Keratinocyte (primary cell): Measurements from ENCODE around the gene PRR11. TPM values are rescaled to one million over a fixed set of nuclear protein-coding genes. Genes with fewer than 3 reads are reported as not detected.

Experiments
- DNase-seq: peaks from one replicate; pipeline ENCODE4 v3.0.0-alpha.2; 2011; ENCODE audit warnings: low read depth, missing footprints, low spot score
- FAIRE-seq: peaks from 2 replicates; lab custom pipeline; 2011; peaks lifted over from hg19 to GRCh38; lab: Jason Lieb, UNC
- H2AFZ ChIP-seq: 2 replicates; pipeline ENCODE4 v1.6.0; 2012; ENCODE audit warnings: low read length, control low read depth, inconsistent platforms; ENCODE audit not compliant: control insufficient read depth
- H3K27ac ChIP-seq: 2 replicates; pipeline ENCODE4 v1.5.1; 2011; ENCODE audit warnings: low read length; ENCODE audit not compliant: control insufficient read depth, insufficient read depth
- H3K27me3 ChIP-seq: 3 replicates; pipeline ENCODE4 v1.6.0; 2011; ENCODE audit warnings: low read length; ENCODE audit not compliant: control insufficient read depth, insufficient read depth; ENCODE audit errors: extremely low read depth
- H3K36me3 ChIP-seq, 2 experiments: 2 replicates in 1 of 2; 3 replicates in 1 of 2; pipeline ENCODE4 v1.5.1; 2011; ENCODE audit warnings: low read length in 2 of 2, mild to moderate bottlenecking in 1 of 2; ENCODE audit not compliant: control insufficient read depth in 2 of 2, insufficient read depth in 2 of 2; ENCODE audit errors: extremely low read depth in 1 of 2
- H3K4me1 ChIP-seq: 3 replicates; pipeline ENCODE4 v1.5.1; 2011; ENCODE audit warnings: low read length; ENCODE audit not compliant: control insufficient read depth, insufficient read depth; ENCODE audit errors: extremely low read depth
- H3K4me2 ChIP-seq: 3 replicates; pipeline ENCODE4 v1.6.0; 2011; ENCODE audit warnings: low read depth, low read length; ENCODE audit not compliant: control insufficient read depth, insufficient read depth; ENCODE audit errors: extremely low read depth
- H3K4me3 ChIP-seq, 3 experiments: fragments of 200-600 bp in 1 of 3; sonication (generic) in 1 of 3; 2 replicates in 2 of 3; 3 replicates in 1 of 3; pipeline ENCODE4 v1.5.1; 2011 to 2016; ENCODE audit warnings: low read length in 3 of 3, mild to moderate bottlenecking in 3 of 3, control low read depth in 2 of 3, inconsistent platforms in 1 of 3, low read depth in 1 of 3, mixed read lengths in 1 of 3, mixed run types in 1 of 3, moderate library complexity in 1 of 3; ENCODE audit not compliant: control insufficient read depth in 2 of 3, insufficient read depth in 2 of 3; ENCODE audit errors: extremely low read depth in 1 of 3
- H3K79me2 ChIP-seq: 2 replicates; pipeline ENCODE4 v1.6.0; 2012; ENCODE audit warnings: low read length; ENCODE audit not compliant: control insufficient read depth, insufficient read depth
- H3K9ac ChIP-seq: 3 replicates; pipeline ENCODE4 v1.6.0; 2011; ENCODE audit warnings: low read length; ENCODE audit not compliant: control insufficient read depth, insufficient read depth; ENCODE audit errors: extremely low read depth
- H3K9me1 ChIP-seq: 3 replicates; pipeline ENCODE4 v1.6.0; 2011; ENCODE audit warnings: low read length; ENCODE audit not compliant: control insufficient read depth, insufficient read depth; ENCODE audit errors: extremely low read depth
- H3K9me3 ChIP-seq: 2 replicates; pipeline ENCODE4 v1.5.1; 2012; ENCODE audit warnings: low read depth, low read length; ENCODE audit not compliant: control insufficient read depth
- H4K20me1 ChIP-seq: 3 replicates; pipeline ENCODE4 v1.6.0; 2011; ENCODE audit warnings: low read length; ENCODE audit not compliant: control insufficient read depth, insufficient read depth; ENCODE audit errors: extremely low read depth
- EZH2 ChIP-seq: IDR thresholded peaks from one replicate; pipeline ENCODE4 v1.6.1; 2012; ENCODE audit warnings: inconsistent platforms, mild to moderate bottlenecking, low read length, moderate library complexity
- dilution Hi-C: fragments of 300-500 bp; cut with MboI; formaldehyde crosslinking; loops from one replicate; pipeline ENCODE4 v1.7.0; 2020; ENCODE audit warnings: low sequenced_read_pairs; ENCODE audit not compliant: extremely low pct_ligation_motif_present
- polyA plus RNA-seq, 5 experiments: library from polyadenylated mRNA; depleted of rRNA in 3 of 5; stranded (reverse) in 3 of 5; stranded (forward) in 1 of 5; unstranded in 1 of 5; fragments of >200 nt; gene quantifications; 1 replicate in 1 of 5; 2 replicates in 3 of 5; 3 replicates in 1 of 5; pipeline versions ENCODE4 v1.2.1 to v1.2.3, GENCODE V29; 2011 to 2012; ENCODE audit warnings: missing spikeins in 2 of 5, low read depth in 1 of 5, low replicate concordance in 1 of 5
- TF ChIP-seq, protein P1 (sequence below), 3 experiments: IDR thresholded peaks in 1 of 3; conservative IDR thresholded peaks in 1 of 3; optimal IDR thresholded peaks in 1 of 3; 2 replicates in 2 of 3; 3 replicates in 1 of 3; pipeline versions ENCODE3 to v1.5.1; 2011; ENCODE audit warnings: low read length in 3 of 3, mild to moderate bottlenecking in 3 of 3, moderate library complexity in 2 of 3, control low read depth in 1 of 3, inconsistent platforms in 1 of 3; ENCODE audit not compliant: insufficient read depth in 2 of 3; ENCODE audit errors: extremely low read depth in 1 of 3

The PRR11 gene
- polyA plus RNA-seq, 1 donor (not counting 4 experiments of a cell fraction or from before 2014, with no cell fraction given), result 40.1 TPM

DNA sequence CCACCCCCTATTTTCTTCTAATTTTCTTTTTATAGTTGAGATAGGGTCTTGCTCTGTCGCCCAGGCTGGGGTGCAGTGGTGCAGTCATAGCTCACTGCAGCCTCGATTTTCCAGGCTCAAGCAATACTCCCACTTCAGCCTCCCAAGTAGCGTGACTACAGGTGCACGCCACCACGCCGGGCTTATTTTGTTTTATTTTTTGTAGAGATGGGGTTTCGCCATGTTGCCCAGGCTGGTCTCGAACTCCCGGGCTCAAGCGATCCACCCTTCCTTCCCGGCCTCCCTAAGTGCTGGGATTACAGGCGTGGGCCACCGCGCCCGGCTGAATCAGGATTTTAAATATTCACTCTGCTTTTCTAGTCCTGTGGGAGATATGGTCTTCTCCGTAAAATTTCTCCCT lies 63.8 kb downstream of the PRR11 start:
- no peak overlapping the region for H3K4me2 ChIP-seq
- H2AFZ ChIP-seq, result no peak overlapping the region
- peaks cover 0 to 3% of the 10 kb centered on the region in 2 experiments for H3K36me3 ChIP-seq
- H3K9me1 ChIP-seq, result no peaks in the 10 kb centered on the region
- peaks cover 9% of the 10 kb centered on the region for H3K4me1 ChIP-seq
- no peaks in the 10 kb centered on the region for H3K27me3 ChIP-seq
- DNase-seq (no peak), FAIRE-seq (no peak)
- no peak overlapping the region for H3K27ac ChIP-seq
- no peaks in the 10 kb centered on the region for H3K79me2 ChIP-seq
- no peaks in the 10 kb centered on the region for H3K9me3 ChIP-seq
- H3K4me3 ChIP-seq, result no peak overlapping the region
- H3K9ac ChIP-seq, result no peak overlapping the region
- dilution Hi-C loops, result no loop called here
- no peaks in the 10 kb centered on the region for H4K20me1 ChIP-seq
- TF ChIP-seq, protein P1, sequence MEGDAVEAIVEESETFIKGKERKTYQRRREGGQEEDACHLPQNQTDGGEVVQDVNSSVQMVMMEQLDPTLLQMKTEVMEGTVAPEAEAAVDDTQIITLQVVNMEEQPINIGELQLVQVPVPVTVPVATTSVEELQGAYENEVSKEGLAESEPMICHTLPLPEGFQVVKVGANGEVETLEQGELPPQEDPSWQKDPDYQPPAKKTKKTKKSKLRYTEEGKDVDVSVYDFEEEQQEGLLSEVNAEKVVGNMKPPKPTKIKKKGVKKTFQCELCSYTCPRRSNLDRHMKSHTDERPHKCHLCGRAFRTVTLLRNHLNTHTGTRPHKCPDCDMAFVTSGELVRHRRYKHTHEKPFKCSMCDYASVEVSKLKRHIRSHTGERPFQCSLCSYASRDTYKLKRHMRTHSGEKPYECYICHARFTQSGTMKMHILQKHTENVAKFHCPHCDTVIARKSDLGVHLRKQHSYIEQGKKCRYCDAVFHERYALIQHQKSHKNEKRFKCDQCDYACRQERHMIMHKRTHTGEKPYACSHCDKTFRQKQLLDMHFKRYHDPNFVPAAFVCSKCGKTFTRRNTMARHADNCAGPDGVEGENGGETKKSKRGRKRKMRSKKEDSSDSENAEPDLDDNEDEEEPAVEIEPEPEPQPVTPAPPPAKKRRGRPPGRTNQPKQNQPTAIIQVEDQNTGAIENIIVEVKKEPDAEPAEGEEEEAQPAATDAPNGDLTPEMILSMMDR (optimal IDR thresholded peaks at IDR 0.05 in 1 of 3, IDR thresholded peaks at IDR 0.05 in 1 of 3, conservative IDR thresholded peaks at IDR 0.05 in 1 of 3; ENCODE audit: extremely low read depth in 1 of 3, insufficient read depth in 2 of 3, low read length in 3 of 3), result no peak

DNA sequence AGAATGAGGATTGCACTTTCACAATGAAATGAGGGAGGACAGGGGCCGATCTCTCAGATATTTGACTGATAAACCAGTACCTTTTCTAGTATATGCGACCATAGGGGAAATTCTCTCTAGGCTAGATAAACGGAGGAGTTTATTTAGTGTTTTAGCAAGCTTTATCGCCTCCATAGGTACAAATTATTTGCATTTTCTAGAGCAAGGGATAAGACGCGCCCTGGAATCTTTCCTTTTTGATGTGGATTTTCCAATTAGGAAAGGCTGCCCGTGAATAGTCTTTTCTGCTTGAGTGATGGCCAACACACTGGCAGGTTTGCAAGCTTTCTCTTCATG lies 64.4 kb downstream of the PRR11 start:
- TF ChIP-seq, protein P1 (optimal IDR thresholded peaks at IDR 0.05 in 1 of 3, IDR thresholded peaks at IDR 0.05 in 1 of 3, conservative IDR thresholded peaks at IDR 0.05 in 1 of 3; ENCODE audit: extremely low read depth in 1 of 3, insufficient read depth in 2 of 3, low read length in 3 of 3), result no peak
- TF ChIP-seq EZH2, result no peak
- peaks cover 9% of the 10 kb centered on the region for H3K4me1 ChIP-seq

More for the DNA sequence above, 64.4 kb downstream of the PRR11 start:
- H3K27me3 ChIP-seq, result no peaks in the 10 kb centered on the region
- H3K9me1 ChIP-seq, result no peaks in the 10 kb centered on the region
- FAIRE-seq (no peak), DNase-seq (no peak)
- no peaks in the 10 kb centered on the region for H4K20me1 ChIP-seq
- H3K9ac ChIP-seq, result peak overlapping the region; percentile 84
- H3K36me3 ChIP-seq, result no peaks in the 10 kb centered on the region
- H3K79me2 ChIP-seq, result no peaks in the 10 kb centered on the region
- peak overlapping the region; percentile 99 for H3K4me2 ChIP-seq
- dilution Hi-C loops, result no loop called here
- H3K4me3 ChIP-seq, result peak overlapping the region; percentile 53 to 99 (median 97)
- peak overlapping the region; percentile 12 for H3K27ac ChIP-seq
- H2AFZ ChIP-seq, result peak overlapping the region; percentile 94
- H3K9me3 ChIP-seq, result no peaks in the 10 kb centered on the region
